Measurements from ENCODE around the gene ACVRL1.

ACVRL1 gene

GRCh38 chr12:51917041-51917590 lies 9.8 kb downstream of the ACVRL1 start:
- no peak for DNase-seq (ENCODE audit: low spot score)

- no peak for DNase-seq (ENCODE audit: low spot score)
Measured at GRCh38 chr12:51917746-51918453, 10.6 kb downstream of the ACVRL1 start.

- DNase-seq (ENCODE audit: low spot score), result no peak
Measured at GRCh38 chr12:51920046-51920445, 12.7 kb downstream of the ACVRL1 start.

- DNase-seq (ENCODE audit: low spot score), result no peak
Measured at GRCh38 chr12:51921017-51921725, 13.9 kb downstream of the ACVRL1 start.

GRCh38 chr12:51922146-51922545 lies 14.8 kb downstream of the ACVRL1 start:
- no peak for DNase-seq (ENCODE audit: low spot score)

- DNase-seq (ENCODE audit: low spot score), result no peak
Measured at GRCh38 chr12:51922762-51923505, 15.6 kb downstream of the ACVRL1 start.

- DNase-seq (ENCODE audit: low spot score), result peak; percentile 51
Measured at GRCh38 chr12:51923506-51924365, 16.4 kb downstream of the ACVRL1 start.

GRCh38 chr12:51924551-51925319 lies 17.4 kb downstream of the ACVRL1 start:
- no peak for DNase-seq (ENCODE audit: low spot score)

- no peak for DNase-seq (ENCODE audit: low spot score)
Measured at GRCh38 chr12:51925346-51926063, 18.2 kb downstream of the ACVRL1 start.

- DNase-seq (ENCODE audit: low spot score), result no peak
Measured at GRCh38 chr12:51926064-51926632, 18.8 kb downstream of the ACVRL1 start.

GRCh38 chr12:51926718-51927117 lies 19.4 kb downstream of the ACVRL1 start:
- peak; percentile 58 for DNase-seq (ENCODE audit: low spot score)

- peak; percentile 64 for DNase-seq (ENCODE audit: low spot score)
Measured at GRCh38 chr12:51932218-51933076, 25.1 kb downstream of the ACVRL1 start.

GRCh38 chr12:51934080-51934479 lies 26.8 kb downstream of the ACVRL1 start:
- no peak for DNase-seq (ENCODE audit: low spot score)

- no peak for DNase-seq (ENCODE audit: low spot score)
Measured at GRCh38 chr12:51937926-51938325, 30.6 kb downstream of the ACVRL1 start.

- no peak for DNase-seq (ENCODE audit: low spot score)
Measured at GRCh38 chr12:51938726-51939125, 31.4 kb downstream of the ACVRL1 start.

- DNase-seq (ENCODE audit: low spot score), result no peak
Measured at GRCh38 chr12:51941011-51941581, 33.8 kb downstream of the ACVRL1 start.

GRCh38 chr12:51941604-51942003 lies 34.3 kb downstream of the ACVRL1 start:
- no peak for DNase-seq (ENCODE audit: low spot score)

- DNase-seq (ENCODE audit: low spot score), result no peak
Measured at GRCh38 chr12:51942056-51942455, 34.8 kb downstream of the ACVRL1 start.

All from HuH-7.5 (cell line).